HCT116 (cell line): ENCODE data around the gene LMX1A. TPM values are rescaled to one million over a fixed set of nuclear protein-coding genes. Genes with fewer than 3 reads are reported as not detected.

Experiments
- ATAC-seq: fragments of 200-7000 bp; cut with Tn5 transposase; 2 replicates; pipeline ENCODE4 v1.9.1; 2020; ENCODE audit warnings: mild to moderate bottlenecking, moderate library complexity
- BruUV-seq: library from RNA; stranded (reverse); fragments of 400-500 nt; replicated peaks from 2 replicates; lab custom pipeline; 2021; lab: Mats Ljungman, UMichigan
- CTCF ChIA-PET: fragments of 300-600 bp; sonication (Branson Sonifier 250); formaldehyde crosslinking; loops from one replicate; lab custom pipeline; 2021; ENCODE audit warnings: antibody characterized with exemption; lab: Charles Lee
- POLR2A ChIA-PET: fragments of 300-600, 350-600 bp; sonication (Branson Sonifier 250); formaldehyde crosslinking; loops from one replicate; lab custom pipeline; 2021; ENCODE audit warnings: antibody characterized with exemption; lab: Charles Lee
- RAD21 ChIA-PET, 2 experiments: fragments of 300-600 bp; sonication (Branson Sonifier 250); formaldehyde crosslinking; loops; one replicate each; lab custom pipeline; 2023; ENCODE audit warnings: low total read pairs in 2 of 2; ENCODE audit not compliant: uncharacterized antibody in 2 of 2, unreplicated experiment in 2 of 2, low non-redundant PET in 1 of 2; lab: Charles Lee
- DNase-seq: peaks from one replicate; pipeline ENCODE4 v3.0.0-alpha.2; 2010; ENCODE audit warnings: low read depth, low spot score
- H2AFZ ChIP-seq: fragments of 200-600 bp; shearing (Covaris generic), sonication (generic); 2 replicates; pipeline ENCODE4 v1.6.1; 2017; ENCODE audit warnings: low read depth, mixed run types, mixed read lengths, antibody characterized with exemption, low read length; ENCODE audit not compliant: poor library complexity, severe bottlenecking
- H3K27ac ChIP-seq: 2 replicates; pipeline ENCODE4 v1.5.1; 2012; ENCODE audit warnings: low read depth, low read length
- H3K27me3 ChIP-seq: fragments of 200-600 bp; sonication (generic); 2 replicates; pipeline ENCODE4 v1.6.1; 2016; ENCODE audit warnings: mixed run types, low read length, mixed read lengths; ENCODE audit not compliant: insufficient read depth
- H3K36me3 ChIP-seq, 2 experiments: fragments of 200-500 bp in 1 of 2; fragments of 200-600 bp in 1 of 2; sonication (Bioruptor generic) in 1 of 2; sonication (generic) in 1 of 2; 2 replicates each; pipeline versions ENCODE4 v1.5.1 to v1.6.1; 2014 to 2016; ENCODE audit warnings: low read length in 2 of 2, inconsistent platforms in 1 of 2, mixed read lengths in 1 of 2, mixed run types in 1 of 2; ENCODE audit not compliant: insufficient read depth in 2 of 2, control insufficient read depth in 1 of 2
- H3K4me1 ChIP-seq, 2 experiments: fragments of 200-600 bp in 1 of 2; sonication (generic) in 1 of 2; 2 replicates each; pipeline versions ENCODE4 v1.5.1 to v1.6.1; 2012 to 2017; ENCODE audit warnings: low read length in 2 of 2, inconsistent platforms in 1 of 2, mild to moderate bottlenecking in 1 of 2, mixed read lengths in 1 of 2, mixed run types in 1 of 2, moderate library complexity in 1 of 2; ENCODE audit not compliant: insufficient read depth in 2 of 2, control insufficient read depth in 1 of 2
- H3K4me2 ChIP-seq: fragments of 200-600 bp; sonication (generic); 2 replicates; pipeline ENCODE4 v1.6.1; 2017; ENCODE audit warnings: mixed run types, low read length, mixed read lengths
- H3K4me3 ChIP-seq, 2 experiments: fragments of 200-600 bp in 1 of 2; sonication (generic) in 1 of 2; replicated peaks in 1 of 2; 2 replicates each; pipeline ENCODE4 v1.5.1; 2011 to 2016; ENCODE audit warnings: low read length in 2 of 2, control low read depth in 1 of 2, low read depth in 1 of 2, mild to moderate bottlenecking in 1 of 2, mixed read lengths in 1 of 2, mixed run types in 1 of 2
- H3K79me2 ChIP-seq: fragments of 200-600 bp; sonication (generic); 2 replicates; pipeline ENCODE4 v1.6.1; 2017; ENCODE audit warnings: mild to moderate bottlenecking, mixed run types, low read length, moderate library complexity, mixed read lengths; ENCODE audit not compliant: insufficient read depth
- H3K9ac ChIP-seq: fragments of 200-600 bp; sonication (generic); 2 replicates; pipeline ENCODE4 v1.6.1; 2016; ENCODE audit warnings: low read length, mixed read lengths
- H3K9me2 ChIP-seq: fragments of 200-600 bp; sonication (generic), shearing (Covaris generic); 2 replicates; pipeline ENCODE4 v1.6.1; 2017; ENCODE audit warnings: mixed run types, mild to moderate bottlenecking, moderate library complexity; ENCODE audit not compliant: insufficient read depth
- H3K9me3 ChIP-seq, 2 experiments: fragments of 200-500 bp in 1 of 2; fragments of 200-600 bp in 1 of 2; sonication (Bioruptor generic) in 1 of 2; sonication (generic) in 1 of 2; 2 replicates each; pipeline ENCODE4 v1.6.1; 2014 to 2017; ENCODE audit warnings: low read length in 2 of 2, mixed read lengths in 2 of 2, inconsistent platforms in 1 of 2, low read depth in 1 of 2, mild to moderate bottlenecking in 1 of 2, mixed run types in 1 of 2, moderate library complexity in 1 of 2; ENCODE audit not compliant: control insufficient read depth in 1 of 2, insufficient read depth in 1 of 2
- H4K20me1 ChIP-seq: fragments of 200-600 bp; sonication (generic), shearing (Covaris generic); 2 replicates; pipeline ENCODE4 v1.6.1; 2017; ENCODE audit warnings: mixed run types, mild to moderate bottlenecking, moderate library complexity; ENCODE audit not compliant: insufficient read depth
- ATF3 ChIP-seq: IDR thresholded peaks from 2 replicates; pipeline ENCODE4 v1.6.1; 2012
- CBX3 ChIP-seq: IDR thresholded peaks from 2 replicates; pipeline ENCODE4 v1.6.1; 2012; ENCODE audit warnings: low read depth
- EZH2 ChIP-seq: fragments of 200-600 bp; sonication (generic); IDR thresholded peaks from 2 replicates; pipeline ENCODE4 v1.6.1; 2017; ENCODE audit warnings: antibody characterized with exemption, mixed run types
- POLR2A ChIP-seq: IDR thresholded peaks from 2 replicates; pipeline ENCODE4 v1.7.0; 2011; ENCODE audit warnings: borderline replicate concordance; ENCODE audit not compliant: insufficient read depth, insufficient read length; ENCODE audit errors: extremely low read depth
- POLR2AphosphoS5 ChIP-seq: IDR thresholded peaks from 2 replicates; pipeline ENCODE4 v1.6.1; 2011; ENCODE audit warnings: mild to moderate bottlenecking, low read depth, low read length, moderate library complexity
- RAD21 ChIP-seq: IDR thresholded peaks from 2 replicates; pipeline ENCODE4 v1.6.1; 2012; ENCODE audit warnings: low read depth, mild to moderate bottlenecking
- SP1 ChIP-seq: IDR thresholded peaks from 2 replicates; pipeline ENCODE4 v1.6.1; 2012; ENCODE audit warnings: low read depth
- YY1 ChIP-seq: IDR thresholded peaks from 2 replicates; pipeline ENCODE4 v1.6.1; 2011; ENCODE audit warnings: low read length, low read depth, moderate library complexity, mild to moderate bottlenecking; ENCODE audit not compliant: insufficient replicate concordance; ENCODE audit errors: extremely low read depth
- ZNF274 ChIP-seq: fragments of 200-500 bp; sonication (Bioruptor generic); IDR thresholded peaks from 2 replicates; pipeline ENCODE4 v1.6.1; 2014; ENCODE audit warnings: mild to moderate bottlenecking, low read depth, low read length, inconsistent platforms
- intact Hi-C: fragments of 100-400 bp; cut with micrococcal nuclease; formaldehyde crosslinking; loops from 2 replicates; pipeline ENCODE4 v1.10.0; 2022
- total RNA-seq: library from RNA; stranded (reverse); gene quantifications from one replicate; pipeline ENCODE4 v1.2.1, GENCODE V29; 2021; ENCODE audit not compliant: unreplicated experiment
- TF ChIP-seq, protein P1 (sequence below): IDR thresholded peaks from 2 replicates; pipeline ENCODE4 v1.6.1; 2012; ENCODE audit warnings: low read depth
- TF ChIP-seq, protein P2 (sequence below): IDR thresholded peaks from 2 replicates; pipeline ENCODE4 v1.6.1; 2011; ENCODE audit warnings: mild to moderate bottlenecking, low read length, moderate library complexity; ENCODE audit not compliant: insufficient replicate concordance; ENCODE audit errors: extremely low read depth

LMX1A gene
- total RNA-seq, 1 experiment from 2014 or later = not detected

DNA sequence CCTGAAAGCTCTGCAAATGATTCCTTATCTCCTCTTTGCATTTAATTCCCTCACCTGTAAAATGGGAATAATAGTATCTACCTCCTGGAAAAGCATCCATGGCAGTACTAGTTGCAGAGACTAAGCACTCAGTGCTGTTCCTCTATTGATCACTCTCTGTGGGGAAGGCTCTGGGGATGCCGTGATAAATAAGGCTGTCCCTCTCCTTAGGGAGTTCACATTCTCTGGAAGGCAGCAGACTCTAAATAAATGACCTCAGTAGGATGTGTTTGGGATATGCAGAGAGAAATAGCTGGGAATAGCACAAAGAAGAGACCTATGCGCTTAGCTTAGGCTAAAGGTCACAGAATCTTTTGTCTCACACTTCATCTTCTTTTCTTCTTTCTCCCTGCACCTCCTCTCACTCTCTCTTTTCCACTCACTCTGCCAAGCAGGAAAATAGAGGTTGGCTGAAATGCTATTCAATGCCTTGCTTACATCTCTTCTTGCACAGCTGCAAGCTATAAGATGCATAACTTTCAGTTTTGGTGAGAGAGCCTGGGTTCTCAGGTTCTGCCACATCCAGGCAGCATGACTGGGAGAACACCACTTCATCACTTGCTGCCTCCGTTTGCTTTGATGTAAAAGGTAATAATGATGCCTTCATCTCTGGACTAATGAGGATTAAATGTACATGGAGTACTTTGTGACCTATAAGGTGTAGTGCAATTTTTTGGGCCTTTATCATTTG, 101.5 kb downstream of the LMX1A start (continued):
- TF ChIP-seq, protein P1, sequence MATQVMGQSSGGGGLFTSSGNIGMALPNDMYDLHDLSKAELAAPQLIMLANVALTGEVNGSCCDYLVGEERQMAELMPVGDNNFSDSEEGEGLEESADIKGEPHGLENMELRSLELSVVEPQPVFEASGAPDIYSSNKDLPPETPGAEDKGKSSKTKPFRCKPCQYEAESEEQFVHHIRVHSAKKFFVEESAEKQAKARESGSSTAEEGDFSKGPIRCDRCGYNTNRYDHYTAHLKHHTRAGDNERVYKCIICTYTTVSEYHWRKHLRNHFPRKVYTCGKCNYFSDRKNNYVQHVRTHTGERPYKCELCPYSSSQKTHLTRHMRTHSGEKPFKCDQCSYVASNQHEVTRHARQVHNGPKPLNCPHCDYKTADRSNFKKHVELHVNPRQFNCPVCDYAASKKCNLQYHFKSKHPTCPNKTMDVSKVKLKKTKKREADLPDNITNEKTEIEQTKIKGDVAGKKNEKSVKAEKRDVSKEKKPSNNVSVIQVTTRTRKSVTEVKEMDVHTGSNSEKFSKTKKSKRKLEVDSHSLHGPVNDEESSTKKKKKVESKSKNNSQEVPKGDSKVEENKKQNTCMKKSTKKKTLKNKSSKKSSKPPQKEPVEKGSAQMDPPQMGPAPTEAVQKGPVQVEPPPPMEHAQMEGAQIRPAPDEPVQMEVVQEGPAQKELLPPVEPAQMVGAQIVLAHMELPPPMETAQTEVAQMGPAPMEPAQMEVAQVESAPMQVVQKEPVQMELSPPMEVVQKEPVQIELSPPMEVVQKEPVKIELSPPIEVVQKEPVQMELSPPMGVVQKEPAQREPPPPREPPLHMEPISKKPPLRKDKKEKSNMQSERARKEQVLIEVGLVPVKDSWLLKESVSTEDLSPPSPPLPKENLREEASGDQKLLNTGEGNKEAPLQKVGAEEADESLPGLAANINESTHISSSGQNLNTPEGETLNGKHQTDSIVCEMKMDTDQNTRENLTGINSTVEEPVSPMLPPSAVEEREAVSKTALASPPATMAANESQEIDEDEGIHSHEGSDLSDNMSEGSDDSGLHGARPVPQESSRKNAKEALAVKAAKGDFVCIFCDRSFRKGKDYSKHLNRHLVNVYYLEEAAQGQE = no peak
- no peak for TF ChIP-seq ZNF274
- TF ChIP-seq, protein P2, sequence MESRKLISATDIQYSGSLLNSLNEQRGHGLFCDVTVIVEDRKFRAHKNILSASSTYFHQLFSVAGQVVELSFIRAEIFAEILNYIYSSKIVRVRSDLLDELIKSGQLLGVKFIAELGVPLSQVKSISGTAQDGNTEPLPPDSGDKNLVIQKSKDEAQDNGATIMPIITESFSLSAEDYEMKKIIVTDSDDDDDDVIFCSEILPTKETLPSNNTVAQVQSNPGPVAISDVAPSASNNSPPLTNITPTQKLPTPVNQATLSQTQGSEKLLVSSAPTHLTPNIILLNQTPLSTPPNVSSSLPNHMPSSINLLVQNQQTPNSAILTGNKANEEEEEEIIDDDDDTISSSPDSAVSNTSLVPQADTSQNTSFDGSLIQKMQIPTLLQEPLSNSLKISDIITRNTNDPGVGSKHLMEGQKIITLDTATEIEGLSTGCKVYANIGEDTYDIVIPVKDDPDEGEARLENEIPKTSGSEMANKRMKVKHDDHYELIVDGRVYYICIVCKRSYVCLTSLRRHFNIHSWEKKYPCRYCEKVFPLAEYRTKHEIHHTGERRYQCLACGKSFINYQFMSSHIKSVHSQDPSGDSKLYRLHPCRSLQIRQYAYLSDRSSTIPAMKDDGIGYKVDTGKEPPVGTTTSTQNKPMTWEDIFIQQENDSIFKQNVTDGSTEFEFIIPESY = no peak

GRCh38 chr1:165254376-165254775, 102.1 kb downstream of the LMX1A start:
- no peaks in the 10 kb centered on the region for H4K20me1 ChIP-seq
- no peak overlapping the region for H2AFZ ChIP-seq
- no peak overlapping the region for H3K4me3 ChIP-seq
- RAD21 ChIA-PET = no interaction called here
- CTCF ChIA-PET = no interaction called here
- no peaks in the 10 kb centered on the region for H3K36me3 ChIP-seq
- H3K9ac ChIP-seq = no peak overlapping the region
- H3K4me2 ChIP-seq = no peak overlapping the region
- DNase-seq (no peak), ATAC-seq (no peak)
- H3K4me1 ChIP-seq = no peaks in the 10 kb centered on the region
- POLR2A ChIA-PET = no interaction called here
- H3K27me3 ChIP-seq = peaks cover 17% of the 10 kb centered on the region
- no peak overlapping the region for H3K27ac ChIP-seq
- H3K9me3 ChIP-seq = no peaks in the 10 kb centered on the region
- TF ChIP-seq EZH2 (no peak), RAD21 (no peak), YY1 (no peak), ATF3 (no peak), CBX3 (no peak), POLR2A (no peak), POLR2AphosphoS5 (no peak), SP1 (no peak)
- H3K79me2 ChIP-seq = no peaks in the 10 kb centered on the region
- intact Hi-C loops = no loop called here
- no peaks in the 10 kb centered on the region for H3K9me2 ChIP-seq
- no TSS peak for BruUV-seq
